Measurements from ENCODE around the gene NUMA1.

- no peak for TF ChIP-seq CTCF (IDR thresholded peaks at IDR 0.05; ENCODE audit: control extremely low read depth in 1 of 3, insufficient read depth in 1 of 3, low read depth in 1 of 3, low read length in 3 of 3)
- no peak for TF ChIP-seq RAD21 (IDR thresholded peaks at IDR 0.05 in 1 of 2, conservative IDR thresholded peaks at IDR 0.05 in 1 of 2; ENCODE audit: low read depth in 2 of 2, low read length in 2 of 2)
- TF ChIP-seq CBX8 (IDR thresholded peaks at IDR 0.05; ENCODE audit: borderline replicate concordance, low read depth, low read length) = no peak
- no peak for TF ChIP-seq EZH2 (IDR thresholded peaks at IDR 0.05; ENCODE audit: low read depth, low read length, severe bottlenecking)
- no peak for TF ChIP-seq EP300 (IDR thresholded peaks at IDR 0.05; ENCODE audit: borderline replicate concordance in 1 of 2, low read depth in 2 of 2, low read length in 2 of 2)
- TF ChIP-seq ZNF274 (IDR thresholded peaks at IDR 0.05; ENCODE audit: borderline replicate concordance, extremely low read depth, low read length) = no peak
- no peak for TF ChIP-seq CREB1 (IDR thresholded peaks at IDR 0.05)
Observed at GRCh38 chr11:71979602-71980001, 100.7 kb downstream of the NUMA1 start.
